HCT116 (cell line): ENCODE measurements around the gene DLG5.

Source experiments
- CTCF ChIP-seq, 3 experiments: fragments of 200-600 bp in 1 of 3; sonication (generic) in 1 of 3; IDR thresholded peaks in 2 of 3; conservative IDR thresholded peaks in 1 of 3; 2 replicates each; pipeline ENCODE4 v1.5.1; 2012 to 2017; ENCODE audit warnings: low read depth in 2 of 3, low read length in 2 of 3, antibody characterized with exemption in 1 of 3, borderline replicate concordance in 1 of 3, control low read depth in 1 of 3, mild to moderate bottlenecking in 1 of 3, mixed read lengths in 1 of 3, mixed run types in 1 of 3, moderate library complexity in 1 of 3; ENCODE audit not compliant: insufficient read depth in 1 of 3
- EZH2phosphoT487 ChIP-seq: fragments of 200-600 bp; IDR thresholded peaks from 2 replicates; pipeline ENCODE4 v1.6.1; 2018; ENCODE audit warnings: antibody characterized with exemption, borderline replicate concordance
- FOSL1 ChIP-seq: IDR thresholded peaks from 2 replicates; pipeline ENCODE4 v1.6.1; 2012; ENCODE audit warnings: low read depth
- SRF ChIP-seq: IDR thresholded peaks from 2 replicates; pipeline ENCODE4 v1.6.1; 2012; ENCODE audit warnings: low read depth
- ZNF274 ChIP-seq: fragments of 200-500 bp; sonication (Bioruptor generic); IDR thresholded peaks from 2 replicates; pipeline ENCODE4 v1.6.1; 2014; ENCODE audit warnings: mild to moderate bottlenecking, low read depth, low read length, inconsistent platforms

DNA sequence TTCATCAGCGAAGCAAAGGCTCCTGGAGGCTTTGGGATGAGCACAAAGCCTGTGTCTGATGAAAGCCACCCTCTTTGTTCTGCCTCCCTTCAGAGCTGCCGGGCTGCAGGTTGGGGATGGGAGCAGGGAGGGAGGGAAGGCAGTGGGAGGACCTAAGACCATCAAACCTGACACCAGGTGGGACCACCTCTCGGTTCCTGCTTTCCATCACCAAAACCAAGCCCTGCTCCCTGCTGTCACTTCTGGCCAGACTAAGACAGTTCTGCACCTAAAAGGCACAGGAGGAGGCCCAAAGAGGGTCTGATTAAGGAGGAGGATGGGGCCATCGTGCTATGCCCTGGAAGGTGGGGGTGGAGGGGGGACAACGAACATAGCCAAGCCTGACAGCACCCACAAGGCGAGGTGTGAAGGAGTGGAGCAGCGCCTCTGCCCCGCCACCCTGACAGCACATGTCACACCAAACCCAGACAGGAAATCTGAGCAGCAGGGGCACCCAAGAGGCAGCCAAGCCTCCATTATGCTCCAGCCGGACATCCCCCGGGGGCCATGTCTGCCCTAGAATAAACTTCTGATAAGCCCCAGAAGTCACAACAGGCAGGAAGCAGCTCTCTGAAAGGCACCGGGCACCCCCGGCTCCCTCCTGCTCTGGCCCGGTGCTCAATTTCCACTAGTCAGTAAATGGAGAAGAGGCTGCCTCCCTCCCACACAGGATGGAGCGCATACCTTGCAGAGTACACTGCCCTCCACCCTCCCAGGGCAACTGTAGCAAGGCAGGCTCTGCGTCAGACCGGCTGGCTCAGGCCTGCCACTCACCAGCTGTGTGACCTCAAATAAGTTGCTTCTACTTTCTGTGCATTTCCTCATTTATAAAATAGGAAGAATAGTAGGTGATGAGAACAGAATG is 48.9 kb downstream of the DLG5 start:
- TF ChIP-seq CTCF (IDR thresholded peaks at IDR 0.05 in 2 of 3, conservative IDR thresholded peaks at IDR 0.05 in 1 of 3; ENCODE audit: borderline replicate concordance in 1 of 3, insufficient read depth in 1 of 3, low read depth in 2 of 3, low read length in 2 of 3) (no peak), ZNF274 (no peak), SRF (no peak), FOSL1 (no peak), EZH2phosphoT487 (no peak)
